Measurements from ENCODE around the gene CRIM1. TPM values are rescaled to one million over a fixed set of nuclear protein-coding genes. Genes with fewer than 3 reads are reported as not detected.

CRIM1 gene
- total RNA-seq, 1 experiment from 2014 or later = 292 TPM

GRCh38 chr2:36530178-36530982 is 174.8 kb downstream of the CRIM1 start:
- H3K4me3 ChIP-seq (ENCODE audit: low read depth, low read length) = no peak overlapping the region
- H3K4me1 ChIP-seq = no peaks in the 10 kb centered on the region
- peaks cover 5% of the 10 kb centered on the region for H3K4me1 Mint-ChIP-seq (ENCODE audit: low read depth, unreplicated experiment)
- H3K9me3 ChIP-seq = no peaks in the 10 kb centered on the region
- ChIA-PET CTCF (no interaction called here), POLR2A (no interaction called here)
- no TSS peak for BruUV-seq (replicated peaks)
- H3K9me3 Mint-ChIP-seq (ENCODE audit: unreplicated experiment) = no peaks in the 10 kb centered on the region
- no peak overlapping the region for H3K4me3 Mint-ChIP-seq (ENCODE audit: unreplicated experiment)
- DNase-seq = no peak
- TF ChIP-seq CTCF (IDR thresholded peaks at IDR 0.05; ENCODE audit: insufficient read depth in 1 of 2, low read depth in 1 of 2, low read length in 1 of 2, severe bottlenecking in 1 of 2, unreplicated experiment in 1 of 2) = no peak
- no peaks in the 10 kb centered on the region for H3K27me3 Mint-ChIP-seq (ENCODE audit: insufficient read depth, unreplicated experiment)
- H3K36me3 Mint-ChIP-seq (ENCODE audit: insufficient read depth, unreplicated experiment) = peaks cover 16% of the 10 kb centered on the region
- H3K36me3 ChIP-seq (ENCODE audit: control insufficient read depth, insufficient read depth, low read length) = peaks cover 4% of the 10 kb centered on the region; the same call in 1 of the 2 replicates
- no peaks in the 10 kb centered on the region for H3K27me3 ChIP-seq (replicated peaks; ENCODE audit: control insufficient read depth, insufficient read depth, low read length)
- H3K27ac Mint-ChIP-seq (ENCODE audit: unreplicated experiment) = peak overlapping the region; percentile 17
- intact Hi-C loops (cut with micrococcal nuclease; ENCODE audit: unreplicated experiment) = no loop called here

GRCh38 chr2:36530983-36531354 is 175.4 kb downstream of the CRIM1 start:
- ChIA-PET POLR2A (no interaction called here), CTCF (no interaction called here)
- Histone ChIP-seq H3K4me1 (no peaks in the 10 kb centered on the region), H3K9me3 (no peaks in the 10 kb centered on the region), H3K36me3 (ENCODE audit: control insufficient read depth, insufficient read depth, low read length) (peaks cover 4% of the 10 kb centered on the region; the same call in 1 of the 2 replicates), H3K27me3 (replicated peaks; ENCODE audit: control insufficient read depth, insufficient read depth, low read length) (no peaks in the 10 kb centered on the region), H3K4me3 (ENCODE audit: low read depth, low read length) (no peak overlapping the region)
- H3K27me3 Mint-ChIP-seq (ENCODE audit: insufficient read depth, unreplicated experiment) = no peaks in the 10 kb centered on the region
- peak overlapping the region; percentile 17 for H3K27ac Mint-ChIP-seq (ENCODE audit: unreplicated experiment)
- no TSS peak for BruUV-seq (replicated peaks)
- peaks cover 10% of the 10 kb centered on the region for H3K36me3 Mint-ChIP-seq (ENCODE audit: insufficient read depth, unreplicated experiment)
- no peak overlapping the region for H3K4me3 Mint-ChIP-seq (ENCODE audit: unreplicated experiment)
- no peak for TF ChIP-seq CTCF (IDR thresholded peaks at IDR 0.05; ENCODE audit: insufficient read depth in 1 of 2, low read depth in 1 of 2, low read length in 1 of 2, severe bottlenecking in 1 of 2, unreplicated experiment in 1 of 2)
- no peaks in the 10 kb centered on the region for H3K9me3 Mint-ChIP-seq (ENCODE audit: unreplicated experiment)
- H3K4me1 Mint-ChIP-seq (ENCODE audit: low read depth, unreplicated experiment) = peaks cover 5% of the 10 kb centered on the region
- DNase-seq = no peak
- intact Hi-C loops (cut with micrococcal nuclease; ENCODE audit: unreplicated experiment) = no loop called here

- no peaks in the 10 kb centered on the region for H3K9me3 Mint-ChIP-seq (ENCODE audit: unreplicated experiment)
- intact Hi-C loops (cut with micrococcal nuclease; ENCODE audit: unreplicated experiment) = no loop called here
- no peak for TF ChIP-seq CTCF (IDR thresholded peaks at IDR 0.05; ENCODE audit: insufficient read depth in 1 of 2, low read depth in 1 of 2, low read length in 1 of 2, severe bottlenecking in 1 of 2, unreplicated experiment in 1 of 2)
- no peak overlapping the region for H3K4me3 ChIP-seq (ENCODE audit: low read depth, low read length)
- H3K27me3 Mint-ChIP-seq (ENCODE audit: insufficient read depth, unreplicated experiment) = no peaks in the 10 kb centered on the region
- no TSS peak for BruUV-seq (replicated peaks)
- no peaks in the 10 kb centered on the region for H3K27me3 ChIP-seq (replicated peaks; ENCODE audit: control insufficient read depth, insufficient read depth, low read length)
- H3K36me3 ChIP-seq (ENCODE audit: control insufficient read depth, insufficient read depth, low read length) = no peaks in the 10 kb centered on the region; the same call in 1 of the 2 replicates
- H3K4me1 Mint-ChIP-seq (ENCODE audit: low read depth, unreplicated experiment) = peaks cover 5% of the 10 kb centered on the region
- H3K9me3 ChIP-seq = no peaks in the 10 kb centered on the region
- H3K36me3 Mint-ChIP-seq (ENCODE audit: insufficient read depth, unreplicated experiment) = no peaks in the 10 kb centered on the region
- no peak overlapping the region for H3K4me3 Mint-ChIP-seq (ENCODE audit: unreplicated experiment)
- POLR2A ChIA-PET = no interaction called here
- peak overlapping the region; percentile 28 for H3K27ac Mint-ChIP-seq (ENCODE audit: unreplicated experiment)
- CTCF ChIA-PET = no interaction called here
- DNase-seq = no peak
- no peaks in the 10 kb centered on the region for H3K4me1 ChIP-seq
These were observed 178.8 kb downstream of the CRIM1 start for GRCh38 chr2:36534275-36534799.

Measured in Caco-2 (cell line).